ENCODE measurements around the gene PHF3.
"Not testable (repeated sequence)": the region's sequence is repeated elsewhere in the genome, so short reads cannot be mapped to it uniquely, and the experiment has no call there.

Gene PHF3

DNA sequence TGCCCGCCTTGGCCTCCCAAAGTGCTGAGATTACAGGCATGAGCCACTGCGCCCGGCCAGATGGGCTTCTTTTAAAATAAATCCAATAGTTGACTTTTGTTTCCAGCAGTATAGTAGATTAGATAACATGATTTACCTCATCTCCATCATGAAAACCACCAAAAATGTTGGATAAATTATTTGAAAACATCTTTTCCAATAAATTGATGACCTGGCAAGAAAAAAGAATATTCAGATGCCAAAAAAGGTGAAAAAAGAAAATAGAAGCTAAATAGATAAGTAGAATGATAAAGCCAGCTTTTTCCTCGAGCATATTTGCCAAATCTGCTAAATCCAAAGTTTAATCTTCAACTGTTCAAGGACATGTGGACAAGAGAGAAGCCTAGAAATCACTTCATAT is 109.2 kb downstream of the PHF3 start:
- no peak overlapping the region for H3K4me3 ChIP-seq (ENCODE audit: low read depth, low read length)
- no peak for TF ChIP-seq CTCF (IDR thresholded peaks at IDR 0.05; ENCODE audit: borderline replicate concordance, insufficient read depth, low read depth, low read length)

- no peak overlapping the region for H3K4me3 ChIP-seq (ENCODE audit: low read depth, low read length)
- TF ChIP-seq CTCF (IDR thresholded peaks at IDR 0.05; ENCODE audit: borderline replicate concordance, insufficient read depth, low read depth, low read length) = no peak
These were observed 110.2 kb downstream of the PHF3 start for GRCh38 chr6:63745784-63746183.

DNA sequence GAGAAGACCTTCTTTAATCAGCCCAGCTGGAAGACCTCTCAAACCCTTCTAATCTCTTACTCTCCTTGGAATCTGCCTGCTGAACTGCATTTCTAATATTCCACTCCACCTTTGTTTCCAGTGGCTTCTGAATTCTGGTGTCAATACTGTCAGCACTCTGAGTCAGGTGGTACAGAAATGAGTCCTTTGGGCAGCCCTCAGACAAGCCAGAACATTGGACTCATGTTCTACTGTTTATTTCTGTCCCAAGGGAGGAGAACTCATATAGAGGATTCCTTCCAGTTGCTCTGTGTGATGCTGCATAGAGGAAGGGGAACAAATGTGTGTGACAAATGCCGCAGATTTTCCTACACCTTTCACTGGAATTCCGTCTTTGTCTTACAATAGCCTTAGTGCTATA is 114.8 kb downstream of the PHF3 start:
- no peak for TF ChIP-seq CTCF (IDR thresholded peaks at IDR 0.05; ENCODE audit: borderline replicate concordance, insufficient read depth, low read depth, low read length)
- no peak overlapping the region for H3K4me3 ChIP-seq (ENCODE audit: low read depth, low read length)

DNA sequence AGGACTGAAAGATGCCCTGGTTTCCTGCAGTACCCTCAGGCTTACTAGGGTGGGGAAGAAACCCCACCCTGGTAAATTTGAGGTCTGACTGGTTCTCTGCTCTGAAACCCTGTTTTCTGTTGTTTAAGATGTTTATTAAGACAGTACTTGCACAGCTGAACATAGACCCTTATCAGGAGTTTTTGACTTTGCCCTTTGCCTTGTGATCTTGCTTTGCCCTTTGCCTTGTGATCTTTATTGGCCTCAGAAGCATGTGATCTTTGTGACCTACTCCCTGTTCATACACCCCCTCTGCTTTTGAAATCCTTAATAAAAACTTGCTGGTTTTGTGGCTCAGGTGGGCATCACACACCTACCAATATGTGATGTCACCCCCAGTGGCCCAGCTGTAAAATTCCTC is 121.7 kb downstream of the PHF3 start:
- not testable (repeated sequence) for H3K4me3 ChIP-seq (ENCODE audit: low read depth, low read length)

DNA sequence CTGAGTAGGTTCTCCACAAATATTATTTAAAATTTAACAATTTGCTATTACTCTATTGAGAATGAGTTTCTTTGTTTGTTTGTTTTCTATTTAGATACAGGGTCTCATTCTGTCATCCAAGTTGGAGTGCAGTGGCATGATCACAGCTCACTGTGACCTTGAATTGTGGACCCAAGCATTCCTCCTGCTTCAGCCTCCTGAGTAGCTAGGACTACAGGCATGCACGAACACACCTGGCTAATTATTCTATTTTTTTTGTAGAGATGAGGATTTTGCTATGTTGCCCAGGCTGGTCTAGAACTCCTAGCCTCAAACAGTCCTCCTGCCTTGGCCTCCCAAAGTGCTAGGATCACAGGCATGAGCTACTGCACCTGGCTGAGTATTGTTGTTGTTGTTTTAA is 122.2 kb downstream of the PHF3 start:
- no peak for TF ChIP-seq CTCF (IDR thresholded peaks at IDR 0.05; ENCODE audit: borderline replicate concordance, insufficient read depth, low read depth, low read length)
- no peak overlapping the region for H3K4me3 ChIP-seq (ENCODE audit: low read depth, low read length)

- no peak overlapping the region for H3K4me3 ChIP-seq (ENCODE audit: low read depth, low read length)
- no peak for TF ChIP-seq CTCF (IDR thresholded peaks at IDR 0.05; ENCODE audit: borderline replicate concordance, insufficient read depth, low read depth, low read length)
These were observed 124.1 kb downstream of the PHF3 start for GRCh38 chr6:63759605-63760105.

DNA sequence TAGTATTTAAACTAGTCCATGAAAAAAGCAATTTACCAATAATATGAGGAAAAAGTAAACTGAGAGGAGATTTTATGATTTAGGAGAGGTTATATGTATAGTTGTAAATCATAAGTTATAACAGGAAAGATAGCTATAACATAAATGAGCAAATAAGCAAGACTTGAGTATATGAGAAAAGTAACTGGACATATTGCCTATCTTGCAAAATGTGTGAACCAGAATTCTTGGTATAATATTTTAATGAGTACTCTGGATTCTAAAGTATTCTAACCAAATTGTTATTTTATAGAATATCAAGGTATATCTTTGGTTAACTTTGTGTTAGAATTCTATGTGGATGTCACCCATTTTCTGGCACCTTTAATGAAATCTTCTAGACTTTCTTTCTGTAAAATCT is 124.6 kb downstream of the PHF3 start:
- H3K4me3 ChIP-seq (ENCODE audit: low read depth, low read length) = no peak overlapping the region
- TF ChIP-seq CTCF (IDR thresholded peaks at IDR 0.05; ENCODE audit: borderline replicate concordance, insufficient read depth, low read depth, low read length) = no peak

All from GM12875 (cell line).